Measurements from ENCODE around the gene CUBN.

- TF ChIP-seq EZH2 (IDR thresholded peaks at IDR 0.05; ENCODE audit: borderline replicate concordance, low read length) = no peak
- TF ChIP-seq, protein P1, sequence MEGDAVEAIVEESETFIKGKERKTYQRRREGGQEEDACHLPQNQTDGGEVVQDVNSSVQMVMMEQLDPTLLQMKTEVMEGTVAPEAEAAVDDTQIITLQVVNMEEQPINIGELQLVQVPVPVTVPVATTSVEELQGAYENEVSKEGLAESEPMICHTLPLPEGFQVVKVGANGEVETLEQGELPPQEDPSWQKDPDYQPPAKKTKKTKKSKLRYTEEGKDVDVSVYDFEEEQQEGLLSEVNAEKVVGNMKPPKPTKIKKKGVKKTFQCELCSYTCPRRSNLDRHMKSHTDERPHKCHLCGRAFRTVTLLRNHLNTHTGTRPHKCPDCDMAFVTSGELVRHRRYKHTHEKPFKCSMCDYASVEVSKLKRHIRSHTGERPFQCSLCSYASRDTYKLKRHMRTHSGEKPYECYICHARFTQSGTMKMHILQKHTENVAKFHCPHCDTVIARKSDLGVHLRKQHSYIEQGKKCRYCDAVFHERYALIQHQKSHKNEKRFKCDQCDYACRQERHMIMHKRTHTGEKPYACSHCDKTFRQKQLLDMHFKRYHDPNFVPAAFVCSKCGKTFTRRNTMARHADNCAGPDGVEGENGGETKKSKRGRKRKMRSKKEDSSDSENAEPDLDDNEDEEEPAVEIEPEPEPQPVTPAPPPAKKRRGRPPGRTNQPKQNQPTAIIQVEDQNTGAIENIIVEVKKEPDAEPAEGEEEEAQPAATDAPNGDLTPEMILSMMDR (conservative IDR thresholded peaks at IDR 0.05 in 1 of 2, IDR thresholded peaks at IDR 0.05 in 1 of 2; ENCODE audit: extremely low read depth in 1 of 2, insufficient read depth in 1 of 2, low read depth in 1 of 2, low read length in 2 of 2) = no peak
These were observed 80.4 kb downstream of the CUBN start for GRCh38 chr10:17049195-17049594.

Measured in mammary epithelial cell (primary cell).